ENCODE results near the gene LRPAP1.

Gene LRPAP1

DNA sequence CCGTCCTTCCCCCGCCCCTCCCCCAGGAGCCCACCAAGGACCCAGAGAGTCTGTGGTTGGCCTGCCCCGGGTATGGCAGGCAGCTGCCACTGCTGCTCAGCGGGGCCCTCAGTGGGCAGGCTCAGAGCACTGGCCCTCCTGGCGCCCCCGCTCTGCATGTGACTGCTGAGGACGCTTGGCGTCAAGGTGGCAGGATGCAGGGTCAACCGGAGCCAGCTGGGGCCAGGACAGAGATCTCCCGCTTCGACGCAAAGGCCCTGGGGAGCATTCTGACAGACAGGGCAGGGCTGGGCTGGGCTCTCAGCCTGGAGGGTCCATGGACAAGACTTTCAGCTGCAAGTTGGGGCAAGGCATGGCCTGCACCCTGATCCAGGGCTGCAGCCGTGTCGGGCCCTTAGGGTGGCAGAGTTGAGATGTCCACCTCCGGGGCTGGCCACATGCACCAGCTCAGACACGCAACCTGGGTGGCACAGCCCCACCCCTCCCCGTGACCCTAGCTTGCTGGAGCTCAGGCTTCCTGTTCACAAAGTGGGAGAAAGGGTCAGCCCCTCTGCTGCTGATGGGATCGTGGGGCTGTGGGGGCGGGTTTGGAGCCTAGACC lies 30.3 kb downstream of the LRPAP1 start:
- Histone ChIP-seq H3K27me3 (ENCODE audit: control insufficient read depth in 1 of 2, insufficient read depth in 2 of 2, low read length in 2 of 2) (no peaks in the 10 kb centered on the region), H3K9me3 (ENCODE audit: low read length) (no peaks in the 10 kb centered on the region), H3K9ac (ENCODE audit: low read length) (no peak overlapping the region), H3K4me3 (ENCODE audit: low read depth in 1 of 2, low read length in 2 of 2) (no peak overlapping the region), H3K27ac (ENCODE audit: low read depth, low read length) (no peak overlapping the region), H3K36me3 (ENCODE audit: insufficient read depth, low read length) (peaks cover 16% of the 10 kb centered on the region), H3K4me1 (ENCODE audit: insufficient read depth, low read length) (no peaks in the 10 kb centered on the region)

DNA sequence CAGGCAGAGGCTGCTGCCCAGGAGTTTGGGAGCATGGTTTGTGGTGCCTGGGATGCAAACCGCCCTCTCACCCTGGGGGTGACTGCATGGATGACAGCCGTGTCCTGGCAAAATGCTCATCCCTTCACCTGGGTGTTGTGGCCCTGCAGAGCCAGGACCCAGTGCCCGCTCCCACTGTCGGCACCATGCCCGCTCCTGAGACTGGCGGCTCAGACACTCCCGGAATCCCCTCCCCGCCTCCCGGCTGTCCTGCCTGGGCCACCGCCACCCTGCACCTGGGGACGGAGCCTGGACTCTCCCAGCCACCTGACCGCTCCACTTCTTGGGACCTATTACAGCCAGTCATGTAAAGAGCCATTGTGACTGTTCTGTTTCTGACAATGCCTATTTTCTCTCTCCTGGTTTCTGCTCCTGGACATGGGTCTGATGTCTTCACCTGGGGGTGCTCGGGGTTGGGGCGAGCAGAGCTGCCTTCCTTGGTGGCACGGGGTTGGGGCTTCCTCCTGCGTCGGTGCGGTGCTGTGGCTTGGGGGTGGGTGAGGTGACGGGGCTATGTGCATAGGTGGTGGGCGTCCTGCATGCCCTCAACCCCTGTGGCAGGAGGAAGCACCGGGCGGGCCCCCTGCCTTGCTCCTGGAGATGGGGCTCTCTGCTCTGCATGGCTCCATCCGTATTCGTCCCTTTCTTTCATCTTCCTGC lies 30.9 kb downstream of the LRPAP1 start:
- Histone ChIP-seq H3K27ac (ENCODE audit: low read depth, low read length) (no peak overlapping the region), H3K4me3 (ENCODE audit: low read depth in 1 of 2, low read length in 2 of 2) (no peak overlapping the region), H3K4me1 (ENCODE audit: insufficient read depth, low read length) (no peaks in the 10 kb centered on the region), H3K27me3 (ENCODE audit: control insufficient read depth in 1 of 2, insufficient read depth in 2 of 2, low read length in 2 of 2) (peaks cover 0 to 5% of the 10 kb centered on the region in 2 donors), H3K36me3 (ENCODE audit: insufficient read depth, low read length) (peaks cover 12% of the 10 kb centered on the region), H3K9ac (ENCODE audit: low read length) (no peak overlapping the region), H3K9me3 (ENCODE audit: low read length) (no peaks in the 10 kb centered on the region)

DNA sequence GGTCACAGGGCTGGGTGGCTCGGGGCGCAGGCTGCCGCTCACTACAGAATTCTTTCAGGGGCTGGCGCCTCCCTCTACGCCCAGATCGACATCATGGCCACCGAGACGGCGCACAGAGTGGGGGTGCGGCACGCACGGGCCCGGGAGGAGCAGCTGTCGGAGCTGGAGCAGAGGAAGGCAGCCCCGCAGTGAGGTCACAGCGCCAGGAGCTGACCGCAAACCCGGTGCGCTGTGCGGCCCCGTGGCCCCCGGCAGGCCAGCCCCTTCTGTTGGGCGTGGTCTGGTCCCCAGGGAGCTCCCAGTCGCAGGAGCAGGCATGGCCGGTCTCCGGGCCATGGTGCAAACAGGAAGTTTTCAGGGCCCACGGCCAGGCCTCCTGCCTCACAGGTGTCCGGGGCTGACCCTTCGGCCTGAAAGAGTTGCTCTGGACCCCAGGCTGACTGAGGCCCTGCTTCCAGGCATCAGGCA lies 31.6 kb downstream of the LRPAP1 start:
- peaks cover 8% of the 10 kb centered on the region for H3K36me3 ChIP-seq (ENCODE audit: insufficient read depth, low read length)

DNA sequence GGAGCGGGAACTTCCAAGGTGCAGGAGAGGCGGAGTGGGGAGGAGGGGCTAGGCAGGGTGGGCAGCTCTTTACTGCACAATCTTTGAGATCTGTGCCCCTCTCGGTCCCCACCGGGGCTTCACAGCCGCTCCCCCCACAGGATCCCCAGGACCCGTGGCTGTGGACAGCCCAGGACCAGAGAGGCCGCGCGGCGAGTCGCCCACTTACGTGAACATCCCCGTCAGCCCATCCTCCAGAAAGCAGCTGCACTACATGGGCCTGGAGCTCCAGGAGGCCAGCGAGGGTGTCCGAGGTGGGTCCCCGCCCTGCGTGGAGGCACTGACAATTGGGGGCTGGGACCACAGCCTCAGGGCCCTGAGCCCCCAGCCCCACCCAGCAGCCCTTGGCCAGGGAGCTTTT lies 32.1 kb downstream of the LRPAP1 start:
- H3K4me1 ChIP-seq (ENCODE audit: insufficient read depth, low read length): no peaks in the 10 kb centered on the region
- peaks cover 0 to 16% of the 10 kb centered on the region in 2 donors for H3K27me3 ChIP-seq (ENCODE audit: control insufficient read depth in 1 of 2, insufficient read depth in 2 of 2, low read length in 2 of 2)
- peaks cover 7% of the 10 kb centered on the region for H3K36me3 ChIP-seq (ENCODE audit: insufficient read depth, low read length)
- no peak overlapping the region for H3K27ac ChIP-seq (ENCODE audit: low read depth, low read length)
- H3K9me3 ChIP-seq (ENCODE audit: low read length): no peaks in the 10 kb centered on the region
- H3K4me3 ChIP-seq (ENCODE audit: low read depth in 1 of 2, low read length in 2 of 2): no peak overlapping the region
- no peak overlapping the region for H3K9ac ChIP-seq (ENCODE audit: low read length)

More for the DNA sequence above, 31.6 kb downstream of the LRPAP1 start:
- no peak overlapping the region for H3K4me3 ChIP-seq (ENCODE audit: low read depth in 1 of 2, low read length in 2 of 2)
- peaks cover 0 to 11% of the 10 kb centered on the region in 2 donors for H3K27me3 ChIP-seq (ENCODE audit: control insufficient read depth in 1 of 2, insufficient read depth in 2 of 2, low read length in 2 of 2)
- no peaks in the 10 kb centered on the region for H3K9me3 ChIP-seq (ENCODE audit: low read length)
- no peaks in the 10 kb centered on the region for H3K4me1 ChIP-seq (ENCODE audit: insufficient read depth, low read length)
- H3K27ac ChIP-seq (ENCODE audit: low read depth, low read length): no peak overlapping the region
- no peak overlapping the region for H3K9ac ChIP-seq (ENCODE audit: low read length)

DNA sequence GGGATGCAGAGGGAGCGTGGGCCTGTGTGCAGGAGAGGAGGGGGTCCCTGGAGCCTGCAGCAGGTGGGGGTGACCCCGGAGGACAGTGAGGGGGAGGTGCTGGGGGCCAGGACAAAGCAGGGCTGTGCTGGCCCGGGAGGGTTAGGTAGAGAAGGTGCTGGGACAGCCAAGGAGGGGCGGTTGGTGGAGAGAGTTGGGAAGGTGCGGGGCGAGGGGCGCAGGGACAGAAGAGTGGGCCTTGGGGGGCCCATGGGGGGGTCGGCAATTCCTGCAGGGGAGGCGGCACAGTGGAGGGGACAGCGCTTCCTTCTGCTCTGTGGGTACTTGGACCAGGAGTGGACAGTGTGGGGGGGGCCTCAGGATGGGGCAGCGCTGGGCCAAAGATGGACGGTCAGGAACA lies 32.5 kb downstream of the LRPAP1 start:
- Histone ChIP-seq H3K36me3 (ENCODE audit: insufficient read depth, low read length) (peaks cover 7% of the 10 kb centered on the region), H3K27ac (ENCODE audit: low read depth, low read length) (no peak overlapping the region), H3K27me3 (ENCODE audit: control insufficient read depth in 1 of 2, insufficient read depth in 2 of 2, low read length in 2 of 2) (peaks cover 0 to 20% of the 10 kb centered on the region in 2 donors), H3K4me3 (ENCODE audit: low read depth in 1 of 2, low read length in 2 of 2) (no peak overlapping the region), H3K9me3 (ENCODE audit: low read length) (no peaks in the 10 kb centered on the region), H3K4me1 (ENCODE audit: insufficient read depth, low read length) (no peaks in the 10 kb centered on the region), H3K9ac (ENCODE audit: low read length) (no peak overlapping the region)

DNA sequence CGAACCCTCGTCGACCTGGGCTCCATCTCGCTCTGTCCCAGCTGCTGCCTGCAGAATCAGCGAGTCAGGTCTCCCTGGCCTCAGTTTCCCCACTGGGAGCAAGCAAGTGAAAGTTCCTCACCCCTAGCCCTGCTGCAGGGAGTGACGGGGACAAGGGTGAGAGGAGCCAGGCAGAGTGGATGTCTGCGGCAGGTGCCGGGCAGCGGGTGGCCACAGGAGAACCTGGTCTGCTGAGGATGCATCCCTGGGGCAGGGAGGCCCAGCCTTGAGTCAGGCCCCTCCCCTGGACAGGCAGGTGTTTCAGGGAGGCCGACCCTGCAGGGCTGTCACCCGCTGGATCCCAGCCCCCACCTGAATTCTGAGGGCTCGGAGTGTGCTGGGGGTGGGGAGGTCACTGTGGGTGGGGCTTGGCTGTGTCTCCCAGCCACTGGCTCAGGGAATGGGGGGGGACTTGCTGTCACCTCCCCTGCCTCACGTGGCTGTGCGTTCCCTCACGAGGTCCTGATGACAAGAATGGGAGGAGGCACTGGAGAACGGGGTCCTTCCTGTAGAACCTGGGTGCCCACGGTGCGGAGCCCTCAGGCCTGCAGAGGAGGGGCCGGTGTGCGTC lies 33.2 kb downstream of the LRPAP1 start:
- H3K36me3 ChIP-seq (ENCODE audit: insufficient read depth, low read length): peaks cover 6% of the 10 kb centered on the region
- H3K4me3 ChIP-seq (ENCODE audit: low read depth in 1 of 2, low read length in 2 of 2): no peak overlapping the region
- no peak overlapping the region for H3K27ac ChIP-seq (ENCODE audit: low read depth, low read length)
- peaks cover 0 to 27% of the 10 kb centered on the region in 2 donors for H3K27me3 ChIP-seq (ENCODE audit: control insufficient read depth in 1 of 2, insufficient read depth in 2 of 2, low read length in 2 of 2)
- H3K9ac ChIP-seq (ENCODE audit: low read length): no peak overlapping the region
- H3K4me1 ChIP-seq (ENCODE audit: insufficient read depth, low read length): no peaks in the 10 kb centered on the region
- H3K9me3 ChIP-seq (ENCODE audit: low read length): no peaks in the 10 kb centered on the region

DNA sequence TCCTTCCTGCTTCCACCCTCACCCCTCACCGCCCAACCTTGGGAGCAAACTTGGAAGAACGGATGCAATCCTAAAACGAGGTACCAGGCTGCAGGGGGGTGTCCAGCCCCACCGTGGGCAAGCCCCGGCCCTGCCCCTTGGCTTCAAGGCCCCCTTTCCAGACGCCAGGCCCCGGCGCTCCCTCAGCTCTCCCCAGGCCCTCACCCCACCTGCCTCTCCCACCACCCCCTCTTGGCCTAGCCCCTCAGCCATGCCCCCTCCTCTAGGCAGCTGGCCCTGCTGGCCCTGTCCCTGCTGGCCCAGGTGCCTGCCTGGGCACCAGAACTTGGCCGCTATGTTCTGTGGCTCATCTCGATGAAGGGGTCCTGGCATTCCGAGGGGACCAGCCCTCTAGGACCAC lies 33.8 kb downstream of the LRPAP1 start:
- Histone ChIP-seq H3K9me3 (ENCODE audit: low read length) (no peaks in the 10 kb centered on the region), H3K27me3 (ENCODE audit: control insufficient read depth in 1 of 2, insufficient read depth in 2 of 2, low read length in 2 of 2) (peaks cover 0 to 33% of the 10 kb centered on the region in 2 donors), H3K4me1 (ENCODE audit: insufficient read depth, low read length) (no peaks in the 10 kb centered on the region), H3K27ac (ENCODE audit: low read depth, low read length) (no peak overlapping the region), H3K9ac (ENCODE audit: low read length) (no peak overlapping the region), H3K36me3 (ENCODE audit: insufficient read depth, low read length) (peaks cover under 1% of the 10 kb centered on the region), H3K4me3 (ENCODE audit: low read depth in 1 of 2, low read length in 2 of 2) (no peak overlapping the region)

DNA sequence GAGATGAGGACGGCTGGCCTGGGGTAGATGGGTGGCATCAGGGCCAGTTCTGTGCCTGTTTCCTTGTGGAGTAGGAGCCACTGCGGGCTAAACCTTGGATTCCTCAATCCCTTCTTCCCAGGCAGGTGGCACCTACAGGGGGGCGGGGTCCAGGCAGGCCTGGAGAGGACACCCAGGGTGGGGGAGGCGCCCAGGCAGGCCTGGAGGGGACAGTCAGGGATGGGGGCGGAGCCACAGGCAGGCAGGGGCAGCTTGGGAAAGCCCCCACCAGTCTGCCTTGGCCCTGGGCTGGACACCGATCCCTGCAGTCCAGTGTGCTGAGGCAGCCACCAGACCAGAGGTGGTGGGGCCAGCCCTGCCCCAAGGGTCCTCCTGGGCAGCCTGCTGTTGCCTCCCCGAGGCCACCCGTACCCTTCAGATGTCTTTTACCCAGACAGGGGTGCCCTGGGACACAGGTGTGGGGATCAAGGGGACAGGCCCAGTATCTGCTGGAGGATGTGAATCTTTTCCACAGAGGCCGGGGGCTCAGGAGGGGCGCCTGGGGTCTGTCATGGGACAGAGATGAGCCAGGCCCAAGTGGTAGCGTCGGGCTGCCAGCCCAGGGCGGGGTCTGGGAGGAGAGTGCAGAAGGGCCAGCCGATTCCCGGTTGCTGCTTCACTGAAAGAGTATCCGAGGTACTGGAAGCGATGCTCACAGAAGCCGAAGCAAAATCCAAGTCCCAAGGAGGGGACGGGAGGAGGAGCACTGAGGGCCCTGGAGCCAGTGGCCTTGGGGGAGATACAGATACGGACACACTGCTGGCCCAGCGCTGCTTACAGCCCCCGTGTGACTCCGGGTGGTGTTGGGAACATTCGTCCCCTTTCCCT lies 34.5 kb downstream of the LRPAP1 start:
- no peak overlapping the region for H3K4me3 ChIP-seq (ENCODE audit: low read depth in 1 of 2, low read length in 2 of 2)
- no peaks in the 10 kb centered on the region for H3K9me3 ChIP-seq (ENCODE audit: low read length)
- H3K36me3 ChIP-seq (ENCODE audit: insufficient read depth, low read length): no peaks in the 10 kb centered on the region
- H3K27ac ChIP-seq (ENCODE audit: low read depth, low read length): no peak overlapping the region
- H3K27me3 ChIP-seq (ENCODE audit: control insufficient read depth in 1 of 2, insufficient read depth in 2 of 2, low read length in 2 of 2): peaks cover 0 to 40% of the 10 kb centered on the region in 2 donors
- H3K9ac ChIP-seq (ENCODE audit: low read length): no peak overlapping the region
- H3K4me1 ChIP-seq (ENCODE audit: insufficient read depth, low read length): no peaks in the 10 kb centered on the region

DNA sequence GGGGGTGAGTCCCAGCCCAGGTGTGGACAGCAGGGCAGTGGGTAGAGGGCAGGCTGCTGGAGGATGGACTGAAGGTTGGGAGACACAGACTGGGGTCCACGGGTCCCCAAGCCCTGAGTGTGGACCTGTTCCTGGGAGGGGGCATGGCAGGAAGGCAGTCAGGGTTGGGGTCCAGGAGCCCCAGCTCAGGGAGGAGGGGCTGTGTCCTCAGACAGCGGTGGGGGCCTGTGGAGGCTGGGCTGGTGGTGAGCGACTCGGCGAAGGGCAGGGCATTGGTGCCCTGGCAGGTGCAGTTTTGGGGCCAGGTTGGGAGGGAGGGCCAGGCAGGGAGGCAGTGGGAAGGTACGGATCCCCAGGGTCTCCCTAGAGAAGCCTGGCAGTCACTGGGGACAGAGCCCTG lies 35.1 kb downstream of the LRPAP1 start:
- no peaks in the 10 kb centered on the region for H3K9me3 ChIP-seq (ENCODE audit: low read length)
- H3K27ac ChIP-seq (ENCODE audit: low read depth, low read length): no peak overlapping the region
- H3K27me3 ChIP-seq (ENCODE audit: control insufficient read depth in 1 of 2, insufficient read depth in 2 of 2, low read length in 2 of 2): peaks cover 0 to 46% of the 10 kb centered on the region in 2 donors
- H3K36me3 ChIP-seq (ENCODE audit: insufficient read depth, low read length): no peaks in the 10 kb centered on the region
- no peak overlapping the region for H3K9ac ChIP-seq (ENCODE audit: low read length)
- H3K4me3 ChIP-seq (ENCODE audit: low read depth in 1 of 2, low read length in 2 of 2): no peak overlapping the region
- H3K4me1 ChIP-seq (ENCODE audit: insufficient read depth, low read length): no peaks in the 10 kb centered on the region

DNA sequence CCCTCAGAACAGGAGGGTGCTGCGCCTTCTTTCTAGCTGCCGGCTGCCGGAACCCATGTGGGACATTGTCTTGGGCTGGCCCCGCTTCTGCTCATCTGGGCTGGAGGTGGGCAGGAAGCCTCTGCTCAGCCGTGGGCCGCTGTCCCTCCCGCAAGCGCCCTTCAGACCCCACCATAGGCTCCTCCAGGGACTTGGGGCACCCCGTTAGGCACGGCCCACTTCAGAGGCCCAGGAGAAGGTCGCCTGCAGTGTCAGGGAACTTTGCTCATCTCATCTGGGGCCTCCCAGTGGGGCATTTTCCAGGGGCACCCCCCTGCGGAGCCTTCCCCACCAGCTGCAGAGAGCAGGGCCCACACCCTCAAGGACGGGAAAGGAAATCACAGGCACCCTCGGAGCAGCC lies 36.2 kb downstream of the LRPAP1 start:
- Histone ChIP-seq H3K4me3 (ENCODE audit: low read depth in 1 of 2, low read length in 2 of 2) (no peak overlapping the region), H3K9me3 (ENCODE audit: low read length) (no peaks in the 10 kb centered on the region), H3K9ac (ENCODE audit: low read length) (no peak overlapping the region), H3K27me3 (ENCODE audit: control insufficient read depth in 1 of 2, insufficient read depth in 2 of 2, low read length in 2 of 2) (peaks cover 0 to 56% of the 10 kb centered on the region in 2 donors), H3K36me3 (ENCODE audit: insufficient read depth, low read length) (no peaks in the 10 kb centered on the region), H3K4me1 (ENCODE audit: insufficient read depth, low read length) (no peaks in the 10 kb centered on the region), H3K27ac (ENCODE audit: low read depth, low read length) (no peak overlapping the region)
